ENCODE data around the gene PTTG1IP. TPM values are rescaled to one million over a fixed set of nuclear protein-coding genes. Genes with fewer than 3 reads are reported as not detected.

PTTG1IP gene
- total RNA-seq, 2 experiments from 2014 or later: 38.9 to 58.1 TPM

DNA sequence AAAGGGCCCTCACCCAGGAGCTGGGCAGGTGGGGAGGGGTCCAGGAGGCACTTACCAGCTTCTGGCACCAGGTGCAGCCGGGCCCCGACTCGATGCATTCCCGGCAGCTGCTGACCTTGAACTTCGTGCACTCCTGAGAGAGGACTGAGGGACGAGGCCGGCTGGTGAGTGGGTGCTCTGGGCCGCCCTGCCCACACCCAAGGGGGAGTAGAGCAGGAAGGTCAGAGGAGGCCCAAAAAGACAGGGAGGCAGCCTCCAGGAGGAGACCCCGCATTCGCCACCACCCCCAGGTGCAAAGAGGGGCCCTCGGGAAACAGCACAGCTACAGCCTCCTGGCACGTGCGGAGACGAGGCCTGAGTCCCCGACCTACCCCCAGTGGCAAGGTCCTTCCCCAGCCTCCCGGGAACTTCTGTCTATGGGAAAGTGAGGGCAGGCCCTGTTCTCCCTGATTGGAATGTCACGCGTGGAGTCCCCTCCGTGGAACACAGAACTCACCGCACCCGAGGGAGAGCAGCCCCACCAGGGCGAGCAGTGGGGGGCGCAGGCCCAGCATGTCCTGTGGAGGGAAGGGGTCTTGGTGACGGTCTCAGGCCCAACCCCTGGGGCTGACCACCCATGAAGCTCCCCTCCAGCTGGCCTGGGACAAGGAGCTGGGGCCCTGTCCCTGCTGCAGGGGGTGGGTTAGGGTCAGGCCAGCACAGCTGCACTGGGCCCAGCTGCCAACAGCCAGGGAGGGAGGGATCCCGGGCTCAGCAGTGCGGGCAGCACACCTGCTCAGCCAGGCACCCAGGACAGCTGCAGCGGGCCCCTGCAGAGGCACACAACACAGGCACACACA, 37.0 kb upstream of the PTTG1IP start:
- peak; percentile 59 for DNase-seq (ENCODE audit: low spot score)
- Histone ChIP-seq H3K4me3 (ENCODE audit: low read depth, low read length, poor library complexity, severe bottlenecking) (no peak overlapping the region), H3K79me2 (ENCODE audit: insufficient read depth, low read depth, low read length) (no peaks in the 10 kb centered on the region), H4K20me1 (ENCODE audit: insufficient read depth, low read length) (no peaks in the 10 kb centered on the region), H3K9me2 (ENCODE audit: insufficient read depth, low read length) (no peaks in the 10 kb centered on the region), H3K4me2 (ENCODE audit: low read length) (no peak overlapping the region), H3K36me3 (ENCODE audit: insufficient read depth, low read length) (no peaks in the 10 kb centered on the region), H3K4me1 (ENCODE audit: insufficient read depth, low read length, poor library complexity, severe bottlenecking) (peaks cover 39% of the 10 kb centered on the region), H3K9me3 (ENCODE audit: low read length) (no peaks in the 10 kb centered on the region), H3K27ac (ENCODE audit: low read depth, low read length, poor library complexity, severe bottlenecking) (no peak overlapping the region), H2AFZ (ENCODE audit: low read length) (no peak overlapping the region)
- TF ChIP-seq EZH2phosphoT487 (IDR thresholded peaks at IDR 0.05; ENCODE audit: borderline replicate concordance, low read depth, low read length): no peak
- TF ChIP-seq, protein P1, sequence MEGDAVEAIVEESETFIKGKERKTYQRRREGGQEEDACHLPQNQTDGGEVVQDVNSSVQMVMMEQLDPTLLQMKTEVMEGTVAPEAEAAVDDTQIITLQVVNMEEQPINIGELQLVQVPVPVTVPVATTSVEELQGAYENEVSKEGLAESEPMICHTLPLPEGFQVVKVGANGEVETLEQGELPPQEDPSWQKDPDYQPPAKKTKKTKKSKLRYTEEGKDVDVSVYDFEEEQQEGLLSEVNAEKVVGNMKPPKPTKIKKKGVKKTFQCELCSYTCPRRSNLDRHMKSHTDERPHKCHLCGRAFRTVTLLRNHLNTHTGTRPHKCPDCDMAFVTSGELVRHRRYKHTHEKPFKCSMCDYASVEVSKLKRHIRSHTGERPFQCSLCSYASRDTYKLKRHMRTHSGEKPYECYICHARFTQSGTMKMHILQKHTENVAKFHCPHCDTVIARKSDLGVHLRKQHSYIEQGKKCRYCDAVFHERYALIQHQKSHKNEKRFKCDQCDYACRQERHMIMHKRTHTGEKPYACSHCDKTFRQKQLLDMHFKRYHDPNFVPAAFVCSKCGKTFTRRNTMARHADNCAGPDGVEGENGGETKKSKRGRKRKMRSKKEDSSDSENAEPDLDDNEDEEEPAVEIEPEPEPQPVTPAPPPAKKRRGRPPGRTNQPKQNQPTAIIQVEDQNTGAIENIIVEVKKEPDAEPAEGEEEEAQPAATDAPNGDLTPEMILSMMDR (conservative IDR thresholded peaks at IDR 0.05; ENCODE audit: low read length): no peak
- BruUV-seq (replicated peaks): no TSS peak
- POLR2A ChIA-PET: interaction anchor here (1.3 kb wide), 1 partner anchor 17 kb away, joined by 3 read pairs; no protein-coding TSS in a partner anchor
- CTCF ChIA-PET (ENCODE audit: unreplicated experiment): interaction anchor here (0.6 kb wide), 1 partner anchor 17 kb away, joined by 5 read pairs; no protein-coding TSS in a partner anchor
- intact Hi-C loops (cut with micrococcal nuclease; ENCODE audit: unreplicated experiment): loop anchor here (2.0 kb wide), 1 partner anchor 18 kb away; no protein-coding TSS in a partner anchor

DNA sequence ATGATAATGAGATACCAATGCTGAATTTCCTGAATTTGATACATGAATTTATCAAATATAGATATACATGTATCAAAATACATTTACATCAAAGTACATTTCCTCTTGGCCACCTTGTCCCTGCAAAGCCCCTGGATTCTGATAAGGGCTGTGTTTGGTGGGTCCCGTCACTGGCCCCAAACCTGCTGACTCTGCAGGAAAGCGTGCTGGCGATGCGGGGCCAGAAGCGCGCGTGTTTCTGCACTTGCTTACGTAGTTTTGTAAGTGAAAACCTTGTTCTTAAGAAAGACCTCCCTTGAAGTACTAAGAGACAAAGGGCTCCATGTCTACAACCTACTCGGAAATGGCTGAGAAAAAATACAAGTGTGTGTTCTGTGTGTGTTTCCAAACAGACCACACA, 36.2 kb upstream of the PTTG1IP start:
- Histone ChIP-seq H3K9me3 (ENCODE audit: low read length) (no peaks in the 10 kb centered on the region), H3K36me3 (ENCODE audit: insufficient read depth, low read length) (no peaks in the 10 kb centered on the region), H2AFZ (ENCODE audit: low read length) (no peak overlapping the region), H3K79me2 (ENCODE audit: insufficient read depth, low read depth, low read length) (no peaks in the 10 kb centered on the region), H3K4me2 (ENCODE audit: low read length) (no peak overlapping the region), H3K27ac (ENCODE audit: low read depth, low read length, poor library complexity, severe bottlenecking) (no peak overlapping the region), H3K4me1 (ENCODE audit: insufficient read depth, low read length, poor library complexity, severe bottlenecking) (peaks cover 39% of the 10 kb centered on the region), H4K20me1 (ENCODE audit: insufficient read depth, low read length) (no peaks in the 10 kb centered on the region), H3K9me2 (ENCODE audit: insufficient read depth, low read length) (no peaks in the 10 kb centered on the region), H3K4me3 (ENCODE audit: low read depth, low read length, poor library complexity, severe bottlenecking) (no peak overlapping the region)
- no TSS peak for BruUV-seq (replicated peaks)
- POLR2A ChIA-PET: interaction anchor here (1.3 kb wide), 1 partner anchor 18 kb away, joined by 3 read pairs; no protein-coding TSS in a partner anchor
- TF ChIP-seq EZH2phosphoT487 (IDR thresholded peaks at IDR 0.05; ENCODE audit: borderline replicate concordance, low read depth, low read length): no peak
- TF ChIP-seq, protein P1 (conservative IDR thresholded peaks at IDR 0.05; ENCODE audit: low read length): no peak
- DNase-seq (ENCODE audit: low spot score): no peak
- intact Hi-C loops (cut with micrococcal nuclease; ENCODE audit: unreplicated experiment): loop anchor here (2.0 kb wide), 1 partner anchor 17 kb away; no protein-coding TSS in a partner anchor
- CTCF ChIA-PET (ENCODE audit: unreplicated experiment): no interaction called here

DNA sequence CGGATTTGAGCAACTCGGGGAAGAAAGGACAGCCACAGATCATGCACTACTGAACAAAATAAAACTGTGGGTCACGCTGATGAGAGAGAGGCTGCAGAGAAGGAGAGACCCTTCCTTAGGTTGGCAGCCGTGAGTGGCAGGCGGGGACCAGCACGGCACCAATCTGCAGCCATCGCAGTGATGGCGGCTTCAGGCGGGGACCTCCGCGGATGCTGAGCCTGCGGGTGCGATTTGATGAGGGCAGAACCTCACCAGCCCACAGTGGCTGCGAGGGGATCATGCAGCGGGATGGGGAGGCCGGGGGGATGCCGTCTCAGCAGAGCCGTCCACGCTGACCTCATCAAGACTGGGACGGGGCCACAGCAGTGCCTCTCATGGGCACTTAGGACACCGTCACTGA, 35.4 kb upstream of the PTTG1IP start:
- Histone ChIP-seq H4K20me1 (ENCODE audit: insufficient read depth, low read length) (no peaks in the 10 kb centered on the region), H2AFZ (ENCODE audit: low read length) (no peak overlapping the region), H3K27ac (ENCODE audit: low read depth, low read length, poor library complexity, severe bottlenecking) (no peak overlapping the region), H3K79me2 (ENCODE audit: insufficient read depth, low read depth, low read length) (no peaks in the 10 kb centered on the region), H3K9me2 (ENCODE audit: insufficient read depth, low read length) (no peaks in the 10 kb centered on the region), H3K4me2 (ENCODE audit: low read length) (no peak overlapping the region), H3K9me3 (ENCODE audit: low read length) (no peaks in the 10 kb centered on the region), H3K36me3 (ENCODE audit: insufficient read depth, low read length) (no peaks in the 10 kb centered on the region), H3K4me1 (ENCODE audit: insufficient read depth, low read length, poor library complexity, severe bottlenecking) (peaks cover 32% of the 10 kb centered on the region), H3K4me3 (ENCODE audit: low read depth, low read length, poor library complexity, severe bottlenecking) (no peak overlapping the region)
- no peak for DNase-seq (ENCODE audit: low spot score)
- CTCF ChIA-PET (ENCODE audit: unreplicated experiment): no interaction called here
- intact Hi-C loops (cut with micrococcal nuclease; ENCODE audit: unreplicated experiment): no loop called here
- BruUV-seq (replicated peaks): no TSS peak
- TF ChIP-seq EZH2phosphoT487 (IDR thresholded peaks at IDR 0.05; ENCODE audit: borderline replicate concordance, low read depth, low read length): no peak
- TF ChIP-seq, protein P1 (conservative IDR thresholded peaks at IDR 0.05; ENCODE audit: low read length): no peak
- POLR2A ChIA-PET: no interaction called here

Data from OCI-LY7 (cell line).